ENCODE data around the gene TMEM127. TPM values are rescaled to one million over a fixed set of nuclear protein-coding genes. Genes with fewer than 3 reads are reported as not detected.

Gene TMEM127
- total and polyA plus RNA-seq, 11 donors: 18.6 to 134 (median 103) TPM

DNA sequence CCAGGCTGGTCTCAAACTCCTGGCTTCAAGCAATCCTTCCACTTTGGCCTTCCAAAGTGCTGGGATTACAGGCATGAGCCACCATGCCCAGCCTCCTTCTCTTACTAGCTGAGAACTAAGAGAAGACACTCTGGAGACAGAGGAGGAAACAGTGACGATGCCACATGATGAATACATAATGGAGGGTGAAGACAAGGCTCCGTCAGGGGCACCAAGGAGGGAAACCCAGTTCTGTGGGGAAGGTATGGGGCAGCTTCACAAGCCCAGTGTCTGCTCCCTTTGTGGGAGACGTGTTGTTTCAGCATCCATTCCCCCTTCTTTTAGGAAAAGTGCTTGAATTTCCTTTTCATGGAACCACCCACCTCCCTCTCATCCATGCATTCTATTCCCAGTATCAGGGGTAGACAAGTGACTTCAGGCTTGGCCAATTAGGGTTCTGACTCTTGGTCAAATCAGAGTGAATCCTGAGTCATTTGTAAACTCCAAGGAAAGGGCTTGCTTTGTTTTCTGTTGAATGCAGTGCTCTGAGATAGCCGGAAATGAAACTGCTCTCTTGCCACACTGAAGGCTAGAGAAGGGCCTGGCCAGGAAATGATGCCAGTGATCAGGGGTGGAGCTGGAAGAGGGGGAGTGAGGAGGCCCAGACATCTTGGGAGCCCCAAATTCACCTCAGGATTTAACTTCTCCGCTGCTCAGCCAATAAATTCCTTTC, 23.7 kb downstream of the TMEM127 start:
- peak in 4 of 5 donors; percentile 52 to 63 (median 55) for DNase-seq
- Histone ChIP-seq H3K27ac (peak overlapping the region; percentile 2 to 96 (median 50)), H3K4me1 (peaks cover 0 to 57% (median 24%) of the 10 kb centered on the region in 12 donors), H3K4me3 (peak overlapping the region in 1 of 12 donors; percentile 28), H3K9me3 (no peaks in the 10 kb centered on the region), H3K36me3 (no peaks in the 10 kb centered on the region), H3K27me3 (no peaks in the 10 kb centered on the region)
- no peak for TF ChIP-seq POLR2A (IDR thresholded peaks at IDR 0.05)
- TF ChIP-seq, protein P1, sequence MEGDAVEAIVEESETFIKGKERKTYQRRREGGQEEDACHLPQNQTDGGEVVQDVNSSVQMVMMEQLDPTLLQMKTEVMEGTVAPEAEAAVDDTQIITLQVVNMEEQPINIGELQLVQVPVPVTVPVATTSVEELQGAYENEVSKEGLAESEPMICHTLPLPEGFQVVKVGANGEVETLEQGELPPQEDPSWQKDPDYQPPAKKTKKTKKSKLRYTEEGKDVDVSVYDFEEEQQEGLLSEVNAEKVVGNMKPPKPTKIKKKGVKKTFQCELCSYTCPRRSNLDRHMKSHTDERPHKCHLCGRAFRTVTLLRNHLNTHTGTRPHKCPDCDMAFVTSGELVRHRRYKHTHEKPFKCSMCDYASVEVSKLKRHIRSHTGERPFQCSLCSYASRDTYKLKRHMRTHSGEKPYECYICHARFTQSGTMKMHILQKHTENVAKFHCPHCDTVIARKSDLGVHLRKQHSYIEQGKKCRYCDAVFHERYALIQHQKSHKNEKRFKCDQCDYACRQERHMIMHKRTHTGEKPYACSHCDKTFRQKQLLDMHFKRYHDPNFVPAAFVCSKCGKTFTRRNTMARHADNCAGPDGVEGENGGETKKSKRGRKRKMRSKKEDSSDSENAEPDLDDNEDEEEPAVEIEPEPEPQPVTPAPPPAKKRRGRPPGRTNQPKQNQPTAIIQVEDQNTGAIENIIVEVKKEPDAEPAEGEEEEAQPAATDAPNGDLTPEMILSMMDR (IDR thresholded peaks at IDR 0.05): no peak
- intact Hi-C loops (cut with DNase I): no loop called here
- peak in 3 of 4 donors; percentile 52 to 82 (median 57) for ATAC-seq
- WGBS, 4 donors: 73 to 79% (median 75%) methylated on average over 5 of the region's 5 CpGs

DNA sequence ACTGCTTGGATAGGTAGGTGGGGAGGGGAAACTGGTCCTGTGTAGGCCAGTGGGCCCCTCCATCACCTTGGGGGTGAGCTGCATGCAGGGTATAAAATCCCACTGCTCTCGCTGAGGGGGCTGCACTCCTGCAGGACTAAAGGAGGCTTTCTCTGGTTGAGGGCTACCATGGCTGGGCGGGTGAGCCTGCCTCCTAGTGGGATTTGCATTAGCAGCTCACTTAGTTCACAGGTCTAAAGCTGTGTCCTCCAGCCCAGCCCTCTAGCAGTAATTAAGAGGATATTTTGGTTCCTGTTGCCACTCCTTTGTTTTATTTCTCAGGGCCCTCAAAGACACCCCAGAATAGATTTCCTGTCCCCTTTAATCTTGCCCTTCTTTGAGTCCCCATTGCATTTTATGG, 24.6 kb downstream of the TMEM127 start:
- Histone ChIP-seq H3K27me3 (no peaks in the 10 kb centered on the region), H3K36me3 (no peaks in the 10 kb centered on the region), H3K4me1 (peaks cover 0 to 48% (median 21%) of the 10 kb centered on the region in 12 donors), H3K4me3 (no peak overlapping the region), H3K9me3 (no peaks in the 10 kb centered on the region), H3K27ac (peak overlapping the region in 4 of 12 donors; percentile 45 to 96 (median 65))
- intact Hi-C loops (cut with DNase I): no loop called here
- ATAC-seq: no peak
- 83 to 97% (median 94%) methylated on average over 2 of the region's 2 CpGs for WGBS, 4 donors
- TF ChIP-seq, protein P1 (IDR thresholded peaks at IDR 0.05): no peak
- no peak for TF ChIP-seq POLR2A (IDR thresholded peaks at IDR 0.05)
- no peak for DNase-seq

DNA sequence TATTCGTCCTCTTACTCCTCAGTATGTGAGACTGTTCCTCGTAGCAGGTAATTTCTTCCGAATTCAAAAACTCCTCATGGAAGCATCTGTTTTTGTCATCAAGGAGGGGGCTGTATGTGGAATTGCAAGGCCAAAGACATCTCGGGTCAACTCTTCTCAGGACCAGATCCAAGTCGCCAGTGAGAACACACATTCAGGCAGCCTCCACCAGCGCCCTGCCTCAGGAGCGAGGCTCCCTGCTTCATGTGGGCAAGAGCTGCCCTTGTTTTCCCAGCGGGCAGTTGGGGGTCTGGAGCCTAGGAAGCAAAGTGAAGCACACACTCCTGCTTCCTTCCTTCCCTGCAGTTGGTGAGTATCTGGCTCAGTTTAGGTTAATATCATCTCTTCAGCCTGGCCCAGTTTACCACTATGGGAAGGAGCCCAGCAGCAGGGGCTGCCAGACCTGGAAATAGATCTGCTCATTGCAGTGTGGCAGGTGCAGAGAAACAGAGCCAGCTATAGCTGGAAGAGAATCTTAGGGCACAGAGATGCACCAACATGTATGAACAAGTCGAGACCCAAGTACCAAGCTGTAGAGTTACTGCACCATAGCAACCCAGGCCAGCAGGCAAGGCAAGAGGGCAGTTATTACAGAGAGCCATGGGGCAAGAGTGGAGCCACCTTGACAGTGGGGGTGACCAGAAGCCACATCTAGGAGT, 25.3 kb downstream of the TMEM127 start:
- Histone ChIP-seq H3K36me3 (no peaks in the 10 kb centered on the region), H3K27ac (peak overlapping the region in 6 of 12 donors; percentile 1 to 96 (median 19)), H3K9me3 (no peaks in the 10 kb centered on the region), H3K27me3 (no peaks in the 10 kb centered on the region), H3K4me3 (no peak overlapping the region), H3K4me1 (peaks cover 0 to 41% (median 21%) of the 10 kb centered on the region in 12 donors)
- intact Hi-C loops (cut with DNase I): no loop called here
- 62 to 72% (median 66%) methylated on average over 9 of the region's 9 CpGs for WGBS, 4 donors
- ATAC-seq (peak; percentile 22 to 52 (median 37)), DNase-seq (no peak)
- TF ChIP-seq, protein P1 (IDR thresholded peaks at IDR 0.05): no peak
- TF ChIP-seq POLR2A (IDR thresholded peaks at IDR 0.05): no peak

DNA sequence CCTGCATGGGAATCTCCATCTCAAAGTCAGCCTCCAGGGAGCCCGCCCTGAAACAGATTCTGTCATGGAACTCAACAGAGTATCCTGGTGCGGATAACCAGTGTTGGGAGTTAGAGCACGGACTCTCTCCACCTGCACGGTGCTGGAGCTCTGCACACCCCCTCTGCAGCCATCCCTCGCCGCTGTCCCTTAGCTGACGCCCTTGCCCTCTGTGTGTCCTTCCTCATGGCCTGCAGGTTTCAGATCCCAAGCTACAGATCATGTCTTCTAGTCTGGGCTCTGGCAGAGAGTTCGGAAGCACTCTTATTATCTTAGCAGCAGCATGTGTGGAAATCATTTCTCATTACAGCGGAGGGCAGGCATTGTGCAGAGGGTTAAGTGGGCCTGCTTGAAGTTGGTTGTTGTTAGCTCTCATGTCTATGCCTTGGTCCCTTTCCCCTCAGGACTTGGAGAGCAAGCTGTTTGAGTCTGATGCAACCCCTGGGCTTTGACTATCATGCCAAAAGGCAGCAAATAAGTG, 26.0 kb downstream of the TMEM127 start:
- 45 to 64% (median 50%) methylated on average over 9 of the region's 9 CpGs for WGBS, 4 donors
- no peaks in the 10 kb centered on the region for H3K9me3 ChIP-seq
- H3K27me3 ChIP-seq: no peaks in the 10 kb centered on the region
- DNase-seq: no peak
- H3K36me3 ChIP-seq: no peaks in the 10 kb centered on the region
- intact Hi-C loops (cut with DNase I): no loop called here
- peaks cover 0 to 35% (median 21%) of the 10 kb centered on the region in 12 donors for H3K4me1 ChIP-seq
- H3K27ac ChIP-seq: peak overlapping the region in 5 of 12 donors; percentile 4 to 67 (median 18)
- TF ChIP-seq POLR2A (IDR thresholded peaks at IDR 0.05): no peak
- TF ChIP-seq, protein P1 (IDR thresholded peaks at IDR 0.05): no peak
- no peak overlapping the region for H3K4me3 ChIP-seq
- peak; percentile 12 to 63 (median 47) for ATAC-seq

Measured in heart left ventricle (tissue), 16 donors.